GM18502 (cell line): ENCODE data around the gene SPTBN1.
A peak's percentile ranks its signal among the peaks of the same experiment; 100 is the strongest.

ENCODE experiments used
- ATAC-seq: cut with Tn5 transposase; IDR thresholded peaks from one replicate; pipeline ENCODE4 v1.9.1; 2021; ENCODE audit warnings: mild to moderate bottlenecking; ENCODE audit not compliant: unreplicated experiment, poor library complexity

SPTBN1 gene

DNA sequence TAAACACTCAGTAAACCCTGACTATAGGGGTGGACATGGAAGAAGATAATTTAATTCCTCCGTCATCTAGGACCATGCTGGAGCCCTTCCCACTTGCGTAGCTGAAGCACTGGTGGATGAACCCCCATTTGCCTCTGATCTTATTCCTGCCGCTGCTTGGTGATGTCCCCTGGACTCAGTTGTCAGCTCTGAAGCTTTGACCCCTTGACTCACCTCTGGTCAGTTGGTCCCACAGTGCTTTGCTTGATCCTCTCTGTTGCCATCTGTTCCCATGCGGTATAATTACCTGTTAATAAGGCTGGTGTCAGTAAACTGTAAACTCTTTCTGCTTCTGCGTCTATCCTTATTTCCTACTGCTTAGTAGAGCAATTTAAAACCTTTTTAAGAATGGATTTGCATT is 126.9 kb downstream of the SPTBN1 start:
- ATAC-seq = no peak

DNA sequence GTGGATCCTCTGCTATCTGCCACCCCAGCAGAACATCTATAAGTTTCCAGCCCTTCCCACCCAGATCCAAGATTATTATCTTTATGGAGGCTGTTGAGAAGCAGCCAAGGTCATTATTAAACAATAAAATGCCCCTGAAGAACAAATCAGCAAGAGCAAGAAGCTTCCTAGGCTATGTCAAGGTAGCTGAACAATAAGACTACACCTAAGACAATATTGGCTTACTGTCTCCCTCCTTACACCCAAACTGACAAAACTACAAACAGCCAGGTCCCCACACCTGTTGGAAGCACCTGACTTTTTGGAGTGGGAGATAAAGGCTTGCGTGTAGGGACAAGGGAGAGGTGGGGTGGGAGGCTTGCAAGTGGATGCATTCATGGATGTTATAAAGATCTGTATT is 128.5 kb downstream of the SPTBN1 start:
- no peak for ATAC-seq

GRCh38 chr2:54585136-54585733 is 129.1 kb downstream of the SPTBN1 start:
- ATAC-seq = no peak

GRCh38 chr2:54586062-54586461 is 129.9 kb downstream of the SPTBN1 start:
- no peak for ATAC-seq

- no peak for ATAC-seq
These were observed 130.4 kb downstream of the SPTBN1 start for GRCh38 chr2:54586494-54586893.

- ATAC-seq = no peak
These were observed 131.3 kb downstream of the SPTBN1 start for GRCh38 chr2:54587171-54588016.

DNA sequence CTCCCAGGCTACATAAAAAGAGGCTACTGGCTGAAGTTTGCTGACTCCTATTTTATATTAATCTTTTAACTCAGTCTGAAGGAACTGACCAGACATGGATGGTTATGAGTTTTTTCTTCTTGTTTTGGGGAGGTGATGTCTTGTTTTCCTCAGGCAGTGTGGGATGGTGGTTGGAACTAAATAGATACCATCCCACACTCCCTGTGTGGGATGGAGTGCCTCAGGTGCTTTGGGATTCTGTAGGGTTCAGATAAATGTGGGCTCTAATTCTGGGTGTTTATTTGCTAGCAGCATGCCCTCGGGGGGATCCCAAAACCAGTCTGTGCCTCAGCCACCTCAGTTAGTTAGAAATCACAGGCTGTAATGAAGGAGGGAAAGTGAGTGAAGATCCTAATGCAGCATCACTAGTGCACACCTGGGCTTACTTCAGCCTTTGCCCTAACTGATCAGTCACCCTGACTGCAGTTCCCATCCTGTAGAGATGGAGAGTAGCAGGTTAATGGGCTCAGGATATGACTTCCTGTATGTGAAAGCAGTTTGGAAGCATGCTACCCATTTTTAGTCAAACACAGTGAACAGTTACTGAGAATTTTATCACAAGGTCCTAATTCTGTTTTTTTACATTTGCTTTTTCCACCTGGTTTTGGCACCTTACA is 132.2 kb downstream of the SPTBN1 start:
- ATAC-seq = no peak

DNA sequence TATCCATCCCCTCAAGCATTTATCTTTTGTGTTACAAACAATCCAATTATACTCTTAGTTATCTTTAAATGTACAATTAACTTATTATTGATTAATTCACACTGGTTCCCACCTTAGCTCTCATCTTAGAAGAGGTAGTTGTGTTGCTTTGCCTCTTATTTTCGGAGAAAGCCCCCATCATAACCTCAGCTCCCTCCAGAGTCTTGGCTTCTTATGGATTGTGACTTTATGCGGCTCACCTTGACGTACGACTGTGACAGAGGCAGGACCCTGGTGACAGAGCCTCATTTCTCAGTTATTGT is 132.9 kb downstream of the SPTBN1 start:
- ATAC-seq = no peak

DNA sequence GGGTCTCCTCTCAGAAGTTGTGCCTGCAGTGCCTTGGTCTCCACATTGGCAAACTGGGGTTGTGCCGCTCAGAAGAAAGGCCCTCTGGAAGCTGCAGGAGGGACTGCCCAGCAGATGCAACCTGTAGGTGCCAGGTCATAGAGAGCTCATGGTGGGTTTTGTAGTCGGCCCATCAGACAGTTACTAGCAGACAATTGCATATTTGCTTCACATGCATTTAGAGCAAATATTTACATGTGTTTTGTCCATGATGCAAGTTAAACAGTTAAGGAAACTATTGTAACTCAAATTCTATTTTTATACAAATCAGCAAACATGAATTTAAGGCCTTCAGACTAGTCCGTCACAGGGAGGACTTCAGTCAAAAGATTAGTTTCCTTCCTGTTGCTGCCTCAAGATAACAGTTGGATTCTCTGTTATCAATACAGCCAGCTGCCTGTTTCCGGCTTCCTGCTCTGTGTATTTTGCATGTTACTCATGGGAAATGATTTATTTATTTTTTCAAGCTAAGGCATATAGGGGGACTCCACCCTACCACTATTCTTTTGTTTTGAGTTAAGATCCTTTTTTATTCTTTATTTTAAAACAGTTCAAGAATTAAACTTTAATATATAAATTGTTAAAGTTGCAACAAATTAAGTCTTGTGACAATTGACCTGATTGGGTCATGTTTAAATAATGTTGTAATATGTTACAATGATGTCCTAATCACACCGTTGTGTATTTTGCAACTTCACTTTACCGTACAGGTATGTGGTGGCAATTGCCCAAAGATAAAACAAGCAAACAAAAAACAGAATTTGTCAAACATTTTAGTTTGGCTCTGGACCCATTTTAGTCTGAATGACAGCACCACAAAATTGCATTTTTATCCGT is 133.5 kb downstream of the SPTBN1 start:
- peak; percentile 70 for ATAC-seq

- no peak for ATAC-seq
These were observed 134.3 kb downstream of the SPTBN1 start for GRCh38 chr2:54590216-54591120.

- no peak for ATAC-seq
These were observed 135.4 kb downstream of the SPTBN1 start for GRCh38 chr2:54591551-54591950.

DNA sequence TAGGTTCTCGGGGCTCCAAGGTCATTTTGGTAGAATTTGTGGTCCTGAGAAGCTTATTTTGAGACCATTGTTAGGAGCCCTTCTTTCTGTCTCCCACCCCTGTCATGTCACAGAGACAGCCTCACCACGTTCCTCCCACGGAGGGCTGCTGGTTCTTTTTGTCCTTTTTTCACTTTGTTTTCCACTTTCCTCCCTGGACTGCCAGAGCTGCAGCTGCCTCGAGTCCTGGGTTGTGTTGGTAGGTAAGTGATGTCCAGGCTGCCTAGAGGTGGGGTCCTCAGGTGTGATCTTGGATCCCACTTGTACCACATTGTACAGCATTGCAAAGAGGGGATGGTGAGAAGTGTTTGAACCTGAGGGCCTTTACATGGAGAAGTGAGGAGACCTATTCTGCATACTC is 137.1 kb downstream of the SPTBN1 start:
- no peak for ATAC-seq

GRCh38 chr2:54594048-54594447 is 137.9 kb downstream of the SPTBN1 start:
- no peak for ATAC-seq

- no peak for ATAC-seq
These were observed 139.2 kb downstream of the SPTBN1 start for GRCh38 chr2:54595161-54595803.

- ATAC-seq = no peak
These were observed 140.1 kb downstream of the SPTBN1 start for GRCh38 chr2:54595999-54596902.

GRCh38 chr2:54597153-54597848 is 141.2 kb downstream of the SPTBN1 start:
- peak; percentile 60 for ATAC-seq
